ENCODE data around the gene KCNH2. TPM values are rescaled to one million over a fixed set of nuclear protein-coding genes. Genes with fewer than 3 reads are reported as not detected.

Gene KCNH2
- total and polyA plus RNA-seq, 12 donors: 50.2 to 126 (median 78.4) TPM

DNA sequence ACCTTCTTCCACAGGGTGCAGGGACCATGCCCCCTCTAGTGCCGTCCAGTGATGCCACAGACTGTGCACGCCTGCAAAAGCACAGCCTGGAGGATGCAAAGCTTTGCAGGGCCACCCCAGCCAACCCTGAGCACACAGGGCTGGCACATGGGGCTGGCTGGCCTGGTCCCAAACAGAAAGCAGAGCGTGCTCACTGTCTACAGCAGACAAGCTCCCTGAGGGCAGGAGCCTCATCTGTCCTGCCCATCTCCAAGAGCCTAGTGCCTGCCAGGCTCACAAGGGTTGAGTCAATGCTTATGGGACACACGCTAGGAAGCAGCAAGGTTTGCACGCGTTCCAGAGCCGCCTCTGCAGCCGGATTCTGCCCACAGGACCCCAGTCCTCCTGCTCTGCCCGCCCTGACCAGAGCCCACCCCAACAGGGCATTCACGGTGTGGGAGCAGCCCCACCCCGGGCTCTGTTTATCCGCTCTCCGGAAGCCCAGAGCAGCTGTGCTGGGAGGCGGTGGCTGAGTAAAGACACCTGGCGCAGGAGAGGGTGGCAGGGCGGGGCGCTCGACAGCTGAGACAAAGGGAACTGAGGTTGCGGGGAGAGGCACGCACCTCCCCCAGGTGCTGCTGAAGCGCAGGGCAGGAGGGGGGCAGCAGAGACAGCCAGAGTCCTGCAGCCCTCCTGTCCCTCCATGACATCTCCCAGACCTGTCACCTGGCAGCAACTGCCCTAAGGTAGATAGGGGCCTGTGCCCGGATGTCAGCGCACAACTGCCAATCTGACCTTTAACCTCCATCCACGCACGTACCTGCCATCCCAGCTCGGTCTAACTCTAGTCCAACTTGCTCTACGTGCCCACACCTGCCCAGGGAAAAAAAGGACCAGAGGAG lies 4.3 kb downstream of the KCNH2 start:
- TF ChIP-seq, protein P1, sequence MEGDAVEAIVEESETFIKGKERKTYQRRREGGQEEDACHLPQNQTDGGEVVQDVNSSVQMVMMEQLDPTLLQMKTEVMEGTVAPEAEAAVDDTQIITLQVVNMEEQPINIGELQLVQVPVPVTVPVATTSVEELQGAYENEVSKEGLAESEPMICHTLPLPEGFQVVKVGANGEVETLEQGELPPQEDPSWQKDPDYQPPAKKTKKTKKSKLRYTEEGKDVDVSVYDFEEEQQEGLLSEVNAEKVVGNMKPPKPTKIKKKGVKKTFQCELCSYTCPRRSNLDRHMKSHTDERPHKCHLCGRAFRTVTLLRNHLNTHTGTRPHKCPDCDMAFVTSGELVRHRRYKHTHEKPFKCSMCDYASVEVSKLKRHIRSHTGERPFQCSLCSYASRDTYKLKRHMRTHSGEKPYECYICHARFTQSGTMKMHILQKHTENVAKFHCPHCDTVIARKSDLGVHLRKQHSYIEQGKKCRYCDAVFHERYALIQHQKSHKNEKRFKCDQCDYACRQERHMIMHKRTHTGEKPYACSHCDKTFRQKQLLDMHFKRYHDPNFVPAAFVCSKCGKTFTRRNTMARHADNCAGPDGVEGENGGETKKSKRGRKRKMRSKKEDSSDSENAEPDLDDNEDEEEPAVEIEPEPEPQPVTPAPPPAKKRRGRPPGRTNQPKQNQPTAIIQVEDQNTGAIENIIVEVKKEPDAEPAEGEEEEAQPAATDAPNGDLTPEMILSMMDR (IDR thresholded peaks at IDR 0.05): no peak
- no peak for DNase-seq
- H3K27ac ChIP-seq: peak overlapping the region in 8 of 10 donors; percentile 20 to 97 (median 86)
- H3K4me3 ChIP-seq: peak overlapping the region in 4 of 10 donors; percentile 17 to 53 (median 46)
- H3K9me3 ChIP-seq: no peaks in the 10 kb centered on the region
- ATAC-seq: no peak
- intact Hi-C loops (cut with DNase I): no loop called here
- H3K27me3 ChIP-seq: peaks cover 8 to 67% (median 48%) of the 10 kb centered on the region in 7 donors
- peaks cover 30 to 85% (median 59%) of the 10 kb centered on the region in 9 donors for H3K4me1 ChIP-seq
- no peaks in the 10 kb centered on the region for H3K36me3 ChIP-seq
- 55 to 61% methylated on average over 27 of the region's 27 CpGs for WGBS, 2 donors

DNA sequence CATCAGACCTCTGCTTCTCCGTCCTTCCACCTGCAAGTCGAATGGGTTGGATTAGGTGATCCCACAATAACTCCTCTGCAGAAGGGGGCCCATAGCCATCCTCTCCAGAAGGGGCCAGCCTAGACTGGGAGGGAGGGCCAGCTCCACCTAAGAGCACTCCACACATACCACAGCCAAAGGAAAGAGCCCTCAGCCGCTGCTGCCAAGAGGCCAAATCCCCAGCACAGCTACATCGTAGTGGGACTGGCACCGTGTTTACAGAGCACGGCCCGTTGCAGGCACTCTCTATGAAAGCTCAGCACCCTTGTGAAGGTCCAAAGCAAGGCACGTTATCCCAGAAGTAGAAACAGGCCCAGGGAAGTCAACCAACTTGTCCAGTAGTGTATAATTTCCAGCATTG lies 5.4 kb downstream of the KCNH2 start:
- Histone ChIP-seq H3K27me3 (peaks cover 8 to 65% (median 44%) of the 10 kb centered on the region in 7 donors), H3K27ac (peak overlapping the region in 9 of 10 donors; percentile 44 to 93 (median 81)), H3K9me3 (no peaks in the 10 kb centered on the region), H3K4me1 (peaks cover 30 to 92% (median 62%) of the 10 kb centered on the region in 9 donors), H3K36me3 (no peaks in the 10 kb centered on the region), H3K4me3 (no peak overlapping the region)
- WGBS, 2 donors: 38 to 60% methylated on average over 8 of the region's 8 CpGs
- intact Hi-C loops (cut with DNase I): no loop called here
- TF ChIP-seq, protein P1 (IDR thresholded peaks at IDR 0.05): no peak
- ATAC-seq (no peak), DNase-seq (no peak)

DNA sequence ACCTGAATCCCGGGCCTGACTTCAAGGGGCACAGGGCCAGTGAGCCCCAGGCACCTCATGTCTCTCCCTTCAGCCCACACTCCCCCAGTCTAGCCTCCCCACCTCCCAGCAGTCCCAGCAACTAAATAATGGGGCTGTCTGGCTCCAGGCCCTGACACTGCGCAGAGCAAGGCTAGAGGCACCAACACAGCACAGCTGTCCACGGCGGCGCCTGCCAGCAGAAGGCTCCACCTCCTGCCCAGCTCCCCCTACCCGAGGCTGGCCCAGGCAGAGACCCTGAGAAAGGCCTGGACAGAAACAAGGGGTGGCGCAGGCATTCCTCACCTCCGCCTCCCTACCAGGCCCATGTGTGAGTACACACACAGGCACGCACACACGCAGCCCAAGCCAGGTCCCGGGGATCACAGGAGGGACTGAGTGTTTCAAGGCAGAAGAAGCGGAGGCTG lies 6.1 kb downstream of the KCNH2 start:
- Histone ChIP-seq H3K4me3 (no peak overlapping the region), H3K9me3 (no peaks in the 10 kb centered on the region), H3K27ac (peak overlapping the region; percentile 8 to 93 (median 81)), H3K27me3 (peaks cover 8 to 60% (median 38%) of the 10 kb centered on the region in 7 donors), H3K4me1 (peaks cover 27 to 93% (median 62%) of the 10 kb centered on the region in 9 donors), H3K36me3 (no peaks in the 10 kb centered on the region)
- TF ChIP-seq, protein P1 (IDR thresholded peaks at IDR 0.05): no peak
- intact Hi-C loops (cut with DNase I): no loop called here
- ATAC-seq: peak; percentile 56 to 81 (median 76)
- peak; percentile 80 to 81 for DNase-seq
- 24 to 46% methylated on average over 12 of the region's 12 CpGs for WGBS, 2 donors

DNA sequence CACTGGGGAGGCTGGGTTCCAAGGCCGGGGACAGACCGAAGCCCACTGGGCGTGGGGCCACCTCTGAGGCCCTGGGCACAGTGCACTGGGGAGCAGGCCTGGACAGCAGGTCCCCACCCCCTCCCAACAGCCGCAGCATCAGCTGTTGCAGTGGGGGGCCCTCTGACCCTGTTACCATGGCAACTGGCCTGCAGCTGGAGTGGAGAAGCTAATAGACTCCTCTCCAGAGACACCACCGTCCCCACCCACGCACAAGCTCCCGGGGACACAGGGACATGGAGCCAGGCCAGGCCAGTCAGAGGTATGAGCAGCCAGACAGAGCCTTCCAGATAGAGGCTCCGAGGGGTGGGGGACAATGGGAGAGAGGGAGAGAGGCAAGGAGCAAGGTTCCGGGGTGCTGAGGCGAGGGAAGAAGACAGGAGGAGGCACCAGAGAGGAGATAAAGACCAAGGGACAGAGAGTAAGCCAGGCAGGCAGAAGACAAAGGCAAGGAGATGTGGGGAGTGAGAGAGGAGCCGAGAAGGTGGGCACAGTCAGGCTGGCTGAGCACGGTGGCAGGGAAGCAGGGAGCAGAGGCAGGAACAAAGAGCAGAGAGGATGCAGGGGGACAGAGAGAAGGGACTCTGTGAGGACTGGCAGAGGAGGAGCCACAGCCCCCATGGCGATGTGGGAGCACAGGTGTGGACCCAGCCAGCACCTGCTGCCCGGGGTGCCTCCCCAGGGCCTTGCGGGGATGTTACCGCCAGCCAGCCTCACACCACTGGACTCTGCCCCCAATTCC lies 6.7 kb downstream of the KCNH2 start:
- TF ChIP-seq, protein P1 (IDR thresholded peaks at IDR 0.05): no peak
- Histone ChIP-seq H3K36me3 (no peaks in the 10 kb centered on the region), H3K4me3 (no peak overlapping the region), H3K4me1 (peaks cover 27 to 99% (median 62%) of the 10 kb centered on the region in 9 donors), H3K27ac (peak overlapping the region in 9 of 10 donors; percentile 40 to 93 (median 81)), H3K9me3 (no peaks in the 10 kb centered on the region), H3K27me3 (peaks cover 8 to 54% (median 32%) of the 10 kb centered on the region in 7 donors)
- intact Hi-C loops (cut with DNase I): no loop called here
- ATAC-seq (peak in 7 of 8 donors; percentile 15 to 56 (median 42)), DNase-seq (peak; percentile 60 to 68)
- 29 to 39% methylated on average over 16 of the region's 16 CpGs for WGBS, 2 donors
